Panc1 (cell line): Measurements from ENCODE around the gene FILIP1. TPM values are rescaled to one million over a fixed set of nuclear protein-coding genes. Genes with fewer than 3 reads are reported as not detected.
A peak's percentile ranks its signal among the peaks of the same experiment; 100 is the strongest.

Source experiments
- ATAC-seq: fragments of 200-7000 bp; cut with Tn5 transposase; 2 replicates; pipeline ENCODE4 v1.9.1; 2020; ENCODE audit warnings: mild to moderate bottlenecking, moderate library complexity
- BruUV-seq: library from RNA; stranded (reverse); fragments of 400-500 nt; replicated peaks from 2 replicates; lab custom pipeline; 2021; lab: Mats Ljungman, UMichigan
- CTCF ChIA-PET: fragments of 300-600 bp; sonication (Branson Sonifier 250); formaldehyde crosslinking; loops from one replicate; lab custom pipeline; 2022; ENCODE audit warnings: antibody characterized with exemption; lab: Charles Lee
- POLR2A ChIA-PET: fragments of 300-600 bp; sonication (Branson Sonifier 250); formaldehyde crosslinking; loops from one replicate; lab custom pipeline; 2022; ENCODE audit warnings: antibody characterized with exemption; lab: Charles Lee
- DNase-seq: peaks from one replicate; pipeline ENCODE4 v3.0.0-alpha.2; 2010; ENCODE audit warnings: low read depth, low spot score
- H3K27ac ChIP-seq: 2 replicates; pipeline ENCODE4 v1.5.1; 2011; ENCODE audit warnings: mild to moderate bottlenecking, low read length, inconsistent platforms
- H3K27me3 ChIP-seq: fragments of 200-500 bp; sonication (Bioruptor generic); 2 replicates; pipeline ENCODE4 v1.6.0; 2014; ENCODE audit warnings: low read length, inconsistent platforms; ENCODE audit not compliant: control insufficient read depth, insufficient read depth
- H3K36me3 ChIP-seq: fragments of 200-500 bp; sonication (Bioruptor generic); 2 replicates; pipeline ENCODE4 v1.5.1; 2014; ENCODE audit warnings: inconsistent platforms, mild to moderate bottlenecking, low read length, moderate library complexity; ENCODE audit not compliant: control insufficient read depth, insufficient read depth
- H3K4me1 ChIP-seq: 2 replicates; pipeline ENCODE4 v1.5.1; 2011; ENCODE audit warnings: inconsistent platforms, mild to moderate bottlenecking, low read length, moderate library complexity; ENCODE audit not compliant: control insufficient read depth, insufficient read depth
- H3K4me3 ChIP-seq, 2 experiments: 2 replicates each; pipeline ENCODE4 v1.5.1; 2011 to 2012; ENCODE audit warnings: low read depth in 2 of 2, low read length in 2 of 2, mild to moderate bottlenecking in 2 of 2, inconsistent platforms in 1 of 2, moderate library complexity in 1 of 2
- H3K9me3 ChIP-seq: fragments of 200-500 bp; sonication (Bioruptor generic); 2 replicates; pipeline ENCODE4 v1.5.1; 2014; ENCODE audit warnings: low read depth, mild to moderate bottlenecking, inconsistent platforms, low read length, moderate library complexity; ENCODE audit not compliant: control insufficient read depth, insufficient read depth
- CTCF ChIP-seq: fragments of 450-650 bp; IDR thresholded peaks from 2 replicates; pipeline ENCODE4 v1.5.1; 2017; ENCODE audit warnings: mild to moderate bottlenecking
- POLR2AphosphoS5 ChIP-seq: IDR thresholded peaks from 2 replicates; pipeline ENCODE4 v1.6.1; 2012; ENCODE audit warnings: mild to moderate bottlenecking, low read depth, low read length, moderate library complexity
- REST ChIP-seq, 2 experiments: IDR thresholded peaks; 2 replicates each; pipeline ENCODE4 v1.6.1; 2011 to 2012; ENCODE audit warnings: low read depth in 2 of 2, control low read depth in 1 of 2, low read length in 1 of 2, mild to moderate bottlenecking in 1 of 2, moderate library complexity in 1 of 2; ENCODE audit not compliant: insufficient read depth in 1 of 2
- SIN3A ChIP-seq: IDR thresholded peaks from 2 replicates; pipeline ENCODE4 v1.6.1; 2012; ENCODE audit warnings: low read depth, mild to moderate bottlenecking, low read length, moderate library complexity, borderline replicate concordance; ENCODE audit not compliant: insufficient read depth
- TCF7L2 ChIP-seq: IDR thresholded peaks from 2 replicates; pipeline ENCODE4 v1.6.1; 2011; ENCODE audit warnings: mild to moderate bottlenecking, low read depth, low read length, inconsistent platforms
- in situ Hi-C: cut with HindIII; loops from 2 replicates; pipeline ENCODE4 v1.10.0; 2016; ENCODE audit warnings: low sequenced_read_pairs, low pct_unique_long_range_greater_than_20kb
- intact Hi-C: fragments of 100-400 bp; cut with micrococcal nuclease; formaldehyde crosslinking; loops from one replicate; pipeline ENCODE4 v1.10.0; 2022; ENCODE audit not compliant: unreplicated experiment
- total RNA-seq: library from RNA; stranded (reverse); gene quantifications from one replicate; pipeline ENCODE4 v1.2.1, GENCODE V29; 2021; ENCODE audit not compliant: unreplicated experiment

Gene FILIP1
- total RNA-seq, 1 experiment from 2014 or later, result 0.26 TPM

DNA sequence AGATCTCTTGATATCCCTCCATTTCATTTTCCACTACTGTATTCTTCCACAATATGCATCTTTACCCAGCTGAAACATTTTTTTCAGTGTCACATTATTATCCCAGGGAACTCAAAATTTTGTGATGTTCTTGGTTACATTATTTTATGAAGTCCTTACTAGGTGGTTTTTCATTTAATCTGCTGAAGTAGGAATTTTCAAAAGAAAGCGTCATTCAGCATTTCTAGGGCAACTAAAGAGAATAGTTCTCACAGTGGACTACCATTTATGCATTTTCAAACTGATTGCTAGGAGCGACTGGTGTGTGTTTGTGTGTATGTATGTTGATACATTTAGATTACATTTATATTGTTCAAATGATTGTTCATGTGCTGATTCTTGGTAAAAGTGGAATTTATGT, 206.6 kb downstream of the FILIP1 start:
- intact Hi-C loops, result no loop called here
- Histone ChIP-seq H3K27me3 (no peaks in the 10 kb centered on the region), H3K9me3 (no peaks in the 10 kb centered on the region), H3K4me1 (peaks cover 6% of the 10 kb centered on the region; the same call in 1 of the 2 replicates), H3K4me3 (no peak overlapping the region), H3K36me3 (no peaks in the 10 kb centered on the region; the same call in none of the 2 replicates), H3K27ac (peak overlapping the region; percentile 45; the same call in 1 of the 2 replicates)
- BruUV-seq, result no TSS peak
- in situ Hi-C loops, result no loop called here
- ATAC-seq, result no peak
- ChIA-PET CTCF (no interaction called here), POLR2A (no interaction called here)
- DNase-seq, result no peak
- TF ChIP-seq TCF7L2, result no peak
- no peak for TF ChIP-seq REST (IDR thresholded peaks at IDR 0.05; ENCODE audit: insufficient read depth in 1 of 2, low read depth in 2 of 2, low read length in 1 of 2)
- TF ChIP-seq CTCF, result no peak
- TF ChIP-seq SIN3A, result no peak
- TF ChIP-seq POLR2AphosphoS5, result no peak

DNA sequence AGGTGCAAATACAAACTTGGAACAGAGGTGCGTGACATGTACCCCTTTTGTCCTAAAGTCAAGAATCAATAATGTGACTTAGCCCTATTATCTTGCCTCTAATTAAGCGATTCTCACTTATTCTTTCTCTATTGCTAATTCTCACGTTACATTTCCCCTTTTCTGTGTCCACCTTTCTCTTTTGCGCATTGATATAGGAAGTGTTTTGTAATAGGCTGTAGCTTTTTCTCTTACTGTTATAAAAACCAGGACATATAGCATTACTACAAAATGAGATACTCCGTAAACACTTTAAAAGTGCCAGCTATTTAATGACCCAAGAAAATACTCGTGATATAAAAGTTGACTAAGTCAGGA, 208.3 kb downstream of the FILIP1 start:
- H3K36me3 ChIP-seq, result no peaks in the 10 kb centered on the region; the same call in none of the 2 replicates
- CTCF ChIA-PET, result no interaction called here
- POLR2A ChIA-PET, result no interaction called here
- in situ Hi-C loops (no loop called here), intact Hi-C loops (no loop called here)
- peak overlapping the region; percentile 94 for H3K4me3 ChIP-seq
- peak overlapping the region; percentile 89 for H3K27ac ChIP-seq
- no peaks in the 10 kb centered on the region for H3K9me3 ChIP-seq
- peaks cover 23% of the 10 kb centered on the region; the same call in 1 of the 2 replicates for H3K4me1 ChIP-seq
- ATAC-seq (no peak), DNase-seq (no peak)
- no peaks in the 10 kb centered on the region for H3K27me3 ChIP-seq
- BruUV-seq, result TSS peak; percentile 88
- TF ChIP-seq CTCF (no peak), REST (IDR thresholded peaks at IDR 0.05; ENCODE audit: insufficient read depth in 1 of 2, low read depth in 2 of 2, low read length in 1 of 2) (no peak), POLR2AphosphoS5 (no peak), SIN3A (no peak), TCF7L2 (no peak)
